GM12892 (cell line): ENCODE data around the gene MAB21L3.

Experiments used
- POLR2A ChIP-seq: IDR thresholded peaks from 2 replicates; pipeline ENCODE4 v1.6.1; 2011; ENCODE audit warnings: low read depth, low read length, control low read depth
- POLR2AphosphoS5 ChIP-seq: IDR thresholded peaks from 2 replicates; pipeline ENCODE4 v1.6.1; 2011; ENCODE audit warnings: low read depth, low read length, control low read depth
- TAF1 ChIP-seq: IDR thresholded peaks from 2 replicates; pipeline ENCODE4 v1.6.1; 2011; ENCODE audit warnings: low read depth, mild to moderate bottlenecking, control low read depth, low read length, borderline replicate concordance

- TF ChIP-seq POLR2A (no peak), POLR2AphosphoS5 (no peak), TAF1 (no peak)
These were observed 4.6 kb upstream of the MAB21L3 start for GRCh38 chr1:116106646-116107045.
